Forelimb muscle (tissue), 1 donor: ENCODE results near the gene ITPR2. TPM values are rescaled to one million over a fixed set of nuclear protein-coding genes. Genes with fewer than 3 reads are reported as not detected.
"Not testable (repeated sequence)": the region's sequence is repeated elsewhere in the genome, so short reads cannot be mapped to it uniquely, and the experiment has no call there.

Experiments
- DNase-seq: peaks from one replicate; pipeline ENCODE4 v3.0.0-alpha.2; 2013; ENCODE audit warnings: low read depth
- polyA plus RNA-seq: library from polyadenylated mRNA; unstranded; fragments of 120-200 nt; gene quantifications from one replicate; pipeline ENCODE4 v1.2.1, GENCODE V29; 2013; ENCODE audit not compliant: insufficient read length

Gene ITPR2
- polyA plus RNA-seq, 1 donor: 2.7 TPM

GRCh38 chr12:26760657-26761293, 72.2 kb downstream of the ITPR2 start:
- DNase-seq: no peak

GRCh38 chr12:26755362-26755761, 77.6 kb downstream of the ITPR2 start:
- DNase-seq: not testable (repeated sequence)

GRCh38 chr12:26754148-26754547, 78.8 kb downstream of the ITPR2 start:
- DNase-seq: no peak

DNA sequence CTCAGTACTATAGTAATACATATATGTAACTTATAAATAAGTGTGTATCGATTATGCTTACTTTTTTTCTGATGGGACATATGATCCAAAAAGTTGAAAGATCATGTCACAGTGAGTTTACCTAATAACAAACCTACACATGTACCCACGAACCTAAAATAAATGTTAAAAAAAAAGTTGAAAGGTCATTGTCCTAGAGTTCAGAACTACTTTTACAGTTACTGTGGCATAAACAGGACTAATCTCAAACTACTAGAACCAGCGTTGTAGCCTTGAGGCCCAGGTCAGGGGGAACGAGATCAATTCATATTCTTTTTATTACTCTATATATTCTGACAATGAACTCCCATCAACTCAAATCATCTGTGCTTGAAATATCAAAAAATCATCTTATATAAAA, 81.8 kb downstream of the ITPR2 start:
- DNase-seq: no peak

GRCh38 chr12:26750531-26751175, 82.3 kb downstream of the ITPR2 start:
- DNase-seq: no peak

GRCh38 chr12:26749781-26750180, 83.2 kb downstream of the ITPR2 start:
- DNase-seq: no peak

GRCh38 chr12:26748741-26749431, 84.1 kb downstream of the ITPR2 start:
- no peak for DNase-seq

- no peak for DNase-seq
These were observed 84.6 kb downstream of the ITPR2 start for GRCh38 chr12:26748412-26748740.

GRCh38 chr12:26746121-26746714, 86.8 kb downstream of the ITPR2 start:
- no peak for DNase-seq

GRCh38 chr12:26744697-26745440, 88.1 kb downstream of the ITPR2 start:
- no peak for DNase-seq

- no peak for DNase-seq
These were observed 88.9 kb downstream of the ITPR2 start for GRCh38 chr12:26744042-26744626.

GRCh38 chr12:26741584-26742227, 91.3 kb downstream of the ITPR2 start:
- no peak for DNase-seq

GRCh38 chr12:26740991-26741390, 92.0 kb downstream of the ITPR2 start:
- no peak for DNase-seq

GRCh38 chr12:26740348-26740747, 92.6 kb downstream of the ITPR2 start:
- no peak for DNase-seq

DNA sequence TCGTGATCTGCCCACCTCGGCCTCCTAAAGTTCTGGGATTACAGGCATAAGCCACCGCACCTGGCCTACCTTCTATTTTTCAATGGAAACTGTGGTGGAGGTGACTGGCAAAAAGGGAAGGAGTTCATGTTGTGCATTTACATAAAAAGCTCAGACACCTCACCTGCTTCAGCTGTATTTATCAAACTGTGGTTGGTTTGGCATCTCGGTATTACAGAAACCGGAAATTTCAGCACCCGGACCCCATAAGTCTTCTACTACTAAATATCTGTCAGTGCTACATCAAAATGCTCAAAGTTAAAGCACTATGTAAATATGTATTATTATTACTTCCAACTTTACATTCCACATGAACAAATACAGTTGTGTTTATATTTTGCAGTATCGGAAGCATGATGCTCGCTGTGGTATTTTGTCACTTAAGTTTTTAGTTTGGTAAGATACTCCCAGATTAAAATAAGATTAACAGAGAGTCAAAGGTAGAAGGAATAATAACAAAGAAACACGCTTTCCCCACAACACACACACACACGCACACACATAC, 95.4 kb downstream of the ITPR2 start:
- DNase-seq: no peak

- DNase-seq: no peak
These were observed 96.2 kb downstream of the ITPR2 start for GRCh38 chr12:26736563-26737486.

DNA sequence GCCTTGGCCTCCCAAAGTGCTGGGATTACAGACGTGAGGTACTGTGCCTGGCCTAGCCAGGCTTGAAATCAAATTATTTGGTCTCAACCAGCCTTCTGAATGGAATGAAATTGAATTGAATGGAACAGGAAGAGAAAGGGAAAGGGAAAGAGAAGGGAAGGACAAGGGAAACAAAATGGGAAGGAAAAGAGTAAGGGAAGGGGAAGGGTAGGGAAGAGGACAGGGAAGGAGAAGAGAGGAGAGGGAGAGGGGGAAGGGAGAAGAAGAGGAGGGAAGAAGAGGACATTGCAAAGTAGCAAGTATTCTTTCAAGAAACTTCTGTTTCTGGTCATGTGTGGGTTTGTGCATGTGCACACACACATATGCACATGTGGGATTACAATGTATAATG, 97.8 kb downstream of the ITPR2 start:
- DNase-seq: no peak

DNA sequence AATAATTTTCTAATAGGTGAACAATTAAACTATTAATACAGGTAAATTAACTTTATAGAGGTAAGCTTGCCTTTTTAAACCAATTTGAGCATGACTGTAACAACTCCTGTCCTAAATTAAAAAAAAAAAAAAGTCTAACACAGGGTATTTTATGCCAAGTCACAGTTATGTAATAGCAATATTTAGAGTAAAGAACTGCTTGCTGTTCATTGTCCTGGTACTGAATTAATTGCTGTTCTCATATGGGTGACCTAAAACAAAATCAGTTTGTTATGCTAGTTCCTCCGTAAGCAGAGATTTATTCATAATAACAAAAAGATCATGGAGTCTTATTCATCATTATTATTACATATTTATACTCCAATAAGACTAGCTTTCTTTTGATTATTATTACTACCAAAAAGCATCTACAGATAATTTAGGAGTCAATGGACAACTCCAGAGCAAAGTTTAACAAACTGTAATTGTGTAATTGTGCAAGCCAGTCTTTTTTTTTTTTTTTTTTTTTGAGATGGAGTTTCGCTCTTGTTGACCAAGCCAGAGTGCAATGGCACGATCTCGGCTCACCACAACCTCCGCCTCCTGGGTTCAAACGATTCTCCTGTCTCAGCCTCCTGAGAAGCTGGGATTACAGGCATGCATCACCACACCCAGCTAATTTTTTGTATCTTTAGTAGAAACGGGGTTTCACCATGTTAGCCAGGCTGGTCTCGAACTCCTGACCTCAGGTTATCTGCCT, 98.3 kb downstream of the ITPR2 start:
- no peak for DNase-seq
